Activated naive CD8-positive, alpha-beta T cell treated with anti-CD3 and anti-CD28 coated beads, Interleukin-2, amount 50 U/mL, for 24 hours (primary cell): ENCODE results near the gene GRB10.

Experiments
- ATAC-seq: fragments of 150-1000 bp; cut with Tn5 transposase; one replicate; pipeline ENCODE4 v1.10.0; 2021
- DNase-seq: peaks from one replicate; pipeline ENCODE4 v3.0.0; 2021
- H3K27ac Mint-ChIP-seq: one replicate; pipeline ENCODE4 v1.8.0; 2021; ENCODE audit warnings: mild to moderate bottlenecking, mixed read lengths
- H3K27me3 Mint-ChIP-seq: one replicate; pipeline ENCODE4 v1.8.0; 2021; ENCODE audit warnings: mixed read lengths
- H3K36me3 Mint-ChIP-seq: one replicate; pipeline ENCODE4 v1.8.0; 2021; ENCODE audit warnings: low read depth, mixed read lengths
- H3K4me1 Mint-ChIP-seq: one replicate; pipeline ENCODE4 v1.8.0; 2021; ENCODE audit warnings: mixed read lengths
- H3K4me3 Mint-ChIP-seq: one replicate; pipeline ENCODE4 v1.8.0; 2021; ENCODE audit warnings: mild to moderate bottlenecking, moderate library complexity, mixed read lengths
- H3K9me3 Mint-ChIP-seq: one replicate; pipeline ENCODE4 v1.8.0; 2021; ENCODE audit warnings: mixed read lengths

The GRB10 gene

DNA sequence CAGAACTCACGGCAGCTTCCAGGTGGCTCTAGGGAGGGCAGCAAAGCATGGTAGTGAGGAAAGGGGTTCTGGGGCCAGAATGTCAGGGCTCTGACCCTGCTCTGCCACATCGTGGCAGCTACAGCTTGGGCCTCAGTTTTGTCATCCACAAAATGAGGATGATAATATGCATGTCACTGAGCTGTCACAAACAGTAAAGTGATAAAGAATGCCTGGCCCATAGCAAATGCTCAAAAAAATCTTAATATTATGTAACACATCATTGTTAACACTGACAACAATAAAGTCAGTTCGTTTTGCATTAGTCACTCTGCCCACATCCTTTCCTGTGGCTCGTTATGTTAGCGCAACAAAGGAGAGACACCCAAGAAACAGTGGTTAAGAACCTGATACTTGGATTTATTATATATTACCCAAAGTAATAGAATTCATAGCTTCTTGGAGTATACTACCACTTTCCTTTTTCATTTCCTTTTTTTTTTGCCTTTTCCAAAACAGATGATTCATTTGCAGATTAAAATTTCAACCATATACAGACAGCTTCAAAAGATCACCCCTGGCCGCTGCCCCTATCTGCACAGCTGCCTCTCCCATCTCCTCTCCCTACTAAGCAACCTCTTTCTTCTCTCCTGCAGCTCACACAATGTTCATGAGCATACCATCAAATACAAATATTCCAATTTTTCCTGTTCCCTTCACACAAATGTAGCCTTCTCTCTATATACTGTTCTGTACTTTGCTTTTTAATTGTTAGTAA lies 172.0 kb downstream of the GRB10 start:
- H3K27ac Mint-ChIP-seq = peak overlapping the region; percentile 7
- H3K4me3 Mint-ChIP-seq = no peak overlapping the region
- ATAC-seq = peak; percentile 64
- H3K9me3 Mint-ChIP-seq = peaks cover 5% of the 10 kb centered on the region
- H3K27me3 Mint-ChIP-seq = no peaks in the 10 kb centered on the region
- H3K4me1 Mint-ChIP-seq = peaks cover 26% of the 10 kb centered on the region
- DNase-seq = peak; percentile 36
- H3K36me3 Mint-ChIP-seq = no peaks in the 10 kb centered on the region

GRCh38 chr7:50608196-50608906 lies 174.3 kb downstream of the GRB10 start:
- H3K27ac Mint-ChIP-seq = no peak overlapping the region
- peaks cover 5% of the 10 kb centered on the region for H3K9me3 Mint-ChIP-seq
- no peaks in the 10 kb centered on the region for H3K36me3 Mint-ChIP-seq
- peaks cover 26% of the 10 kb centered on the region for H3K4me1 Mint-ChIP-seq
- H3K4me3 Mint-ChIP-seq = no peak overlapping the region
- no peaks in the 10 kb centered on the region for H3K27me3 Mint-ChIP-seq
- ATAC-seq = peak; percentile 55
- no peak for DNase-seq

DNA sequence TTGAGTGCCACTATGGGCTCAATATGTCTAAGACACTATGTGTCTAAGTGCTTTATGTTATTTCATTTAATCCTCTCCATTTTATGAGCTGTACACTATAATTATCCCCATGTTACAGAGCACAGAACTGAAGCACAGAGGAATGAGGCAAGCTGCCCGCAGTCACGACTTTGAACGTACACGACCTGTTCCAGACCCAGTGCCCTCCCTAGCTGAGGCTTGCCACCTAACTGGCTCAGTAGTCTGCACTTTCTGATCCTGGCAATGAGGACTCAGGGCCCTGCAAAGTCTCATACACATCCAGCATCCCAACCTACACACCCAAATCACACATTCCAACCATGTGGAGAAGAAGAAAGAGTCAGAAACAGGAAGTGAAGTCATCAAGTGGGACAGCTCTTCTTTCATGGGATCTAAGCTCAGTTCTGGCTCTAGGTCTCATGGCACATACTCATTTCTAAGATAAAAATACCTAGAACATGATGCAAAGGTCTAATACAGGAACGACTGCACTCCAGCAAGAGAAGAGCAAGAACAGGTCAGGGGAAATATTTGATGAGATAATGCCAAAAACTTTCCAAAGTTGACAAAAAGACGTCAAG lies 175.1 kb downstream of the GRB10 start:
- Mint-ChIP-seq H3K27me3 (no peaks in the 10 kb centered on the region), H3K4me3 (no peak overlapping the region), H3K27ac (no peak overlapping the region), H3K9me3 (peaks cover 5% of the 10 kb centered on the region), H3K36me3 (no peaks in the 10 kb centered on the region), H3K4me1 (peaks cover 26% of the 10 kb centered on the region)
- no peak for ATAC-seq
- DNase-seq = no peak

DNA sequence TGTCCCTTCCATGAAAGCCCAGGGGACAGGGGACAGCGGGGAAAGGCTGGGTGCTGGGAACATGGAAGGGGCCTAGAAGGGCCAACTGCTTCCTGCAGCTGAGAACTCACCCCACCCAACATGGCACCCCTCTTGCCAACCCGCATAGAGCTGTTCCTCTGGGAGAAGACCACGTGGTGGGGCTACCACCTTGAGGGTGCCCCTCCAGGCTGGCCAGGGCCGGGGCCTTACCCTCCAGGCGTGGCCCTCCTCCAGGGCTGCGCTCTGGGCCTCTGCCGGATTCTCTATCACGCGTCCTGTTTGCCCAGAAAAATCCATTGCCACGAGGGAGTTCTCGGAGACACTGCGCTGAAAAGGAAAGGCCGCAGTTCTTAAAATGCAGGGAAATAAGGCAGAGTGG lies 177.6 kb downstream of the GRB10 start:
- no peak overlapping the region for H3K27ac Mint-ChIP-seq
- peaks cover 5% of the 10 kb centered on the region for H3K9me3 Mint-ChIP-seq
- peaks cover 13% of the 10 kb centered on the region for H3K4me1 Mint-ChIP-seq
- no peaks in the 10 kb centered on the region for H3K36me3 Mint-ChIP-seq
- DNase-seq (no peak), ATAC-seq (peak; percentile 20)
- H3K4me3 Mint-ChIP-seq = no peak overlapping the region
- no peaks in the 10 kb centered on the region for H3K27me3 Mint-ChIP-seq

- Mint-ChIP-seq H3K4me1 (peaks cover 8% of the 10 kb centered on the region), H3K27ac (no peak overlapping the region), H3K27me3 (no peaks in the 10 kb centered on the region), H3K36me3 (no peaks in the 10 kb centered on the region), H3K4me3 (no peak overlapping the region), H3K9me3 (peaks cover 5% of the 10 kb centered on the region)
- DNase-seq (no peak), ATAC-seq (no peak)
Measured at GRCh38 chr7:50603287-50603686, 179.4 kb downstream of the GRB10 start.

- H3K9me3 Mint-ChIP-seq = no peaks in the 10 kb centered on the region
- H3K27ac Mint-ChIP-seq = no peak overlapping the region
- H3K4me3 Mint-ChIP-seq = no peak overlapping the region
- H3K27me3 Mint-ChIP-seq = no peaks in the 10 kb centered on the region
- H3K4me1 Mint-ChIP-seq = peaks cover 8% of the 10 kb centered on the region
- DNase-seq = no peak
- H3K36me3 Mint-ChIP-seq = no peaks in the 10 kb centered on the region
- ATAC-seq = no peak
Measured at GRCh38 chr7:50599385-50599784, 183.3 kb downstream of the GRB10 start.

GRCh38 chr7:50598460-50599343 lies 184.0 kb downstream of the GRB10 start:
- Mint-ChIP-seq H3K36me3 (no peaks in the 10 kb centered on the region), H3K27me3 (no peaks in the 10 kb centered on the region), H3K4me1 (peaks cover 8% of the 10 kb centered on the region), H3K9me3 (no peaks in the 10 kb centered on the region), H3K27ac (no peak overlapping the region), H3K4me3 (no peak overlapping the region)
- no peak for ATAC-seq
- no peak for DNase-seq

- DNase-seq = no peak
- no peak for ATAC-seq
Measured at GRCh38 chr7:50596484-50596883, 186.2 kb downstream of the GRB10 start.

DNA sequence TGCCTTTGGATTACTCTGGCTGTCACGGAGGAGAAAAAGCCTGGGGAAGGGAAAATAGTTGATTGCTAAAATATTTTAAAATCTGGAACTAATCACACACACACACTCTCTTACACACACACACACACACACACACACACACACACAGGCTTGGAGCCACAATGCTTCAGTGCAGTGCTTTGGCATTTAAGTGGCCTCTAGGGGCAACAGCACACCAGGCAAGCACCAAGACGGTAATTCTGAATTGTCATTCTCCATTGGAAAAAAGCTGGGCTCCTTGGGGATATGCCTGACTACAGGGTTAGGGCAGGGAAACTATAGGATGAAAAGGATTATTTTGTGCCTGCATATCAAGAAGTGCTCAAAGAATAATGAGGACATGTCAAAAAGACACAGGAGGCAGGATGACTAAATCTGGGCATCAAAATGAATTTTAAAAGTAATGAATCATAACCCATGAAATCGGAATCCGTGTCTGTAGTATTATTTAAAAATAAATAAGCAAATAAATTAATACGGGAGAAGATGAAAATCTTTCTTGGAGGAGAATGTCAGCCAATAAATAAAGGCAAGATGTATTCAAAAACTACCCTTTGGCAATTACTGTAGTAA lies 187.1 kb downstream of the GRB10 start:
- H3K4me1 Mint-ChIP-seq = peaks cover 8% of the 10 kb centered on the region
- H3K27ac Mint-ChIP-seq = no peak overlapping the region
- peaks cover 4% of the 10 kb centered on the region for H3K27me3 Mint-ChIP-seq
- H3K4me3 Mint-ChIP-seq = no peak overlapping the region
- no peaks in the 10 kb centered on the region for H3K9me3 Mint-ChIP-seq
- ATAC-seq (no peak), DNase-seq (no peak)
- no peaks in the 10 kb centered on the region for H3K36me3 Mint-ChIP-seq

More at GRCh38 chr7:50596484-50596883, 186.2 kb downstream of the GRB10 start:
- H3K36me3 Mint-ChIP-seq = no peaks in the 10 kb centered on the region
- peaks cover 8% of the 10 kb centered on the region for H3K4me1 Mint-ChIP-seq
- H3K27ac Mint-ChIP-seq = no peak overlapping the region
- peaks cover 3% of the 10 kb centered on the region for H3K27me3 Mint-ChIP-seq
- no peaks in the 10 kb centered on the region for H3K9me3 Mint-ChIP-seq
- H3K4me3 Mint-ChIP-seq = no peak overlapping the region

DNA sequence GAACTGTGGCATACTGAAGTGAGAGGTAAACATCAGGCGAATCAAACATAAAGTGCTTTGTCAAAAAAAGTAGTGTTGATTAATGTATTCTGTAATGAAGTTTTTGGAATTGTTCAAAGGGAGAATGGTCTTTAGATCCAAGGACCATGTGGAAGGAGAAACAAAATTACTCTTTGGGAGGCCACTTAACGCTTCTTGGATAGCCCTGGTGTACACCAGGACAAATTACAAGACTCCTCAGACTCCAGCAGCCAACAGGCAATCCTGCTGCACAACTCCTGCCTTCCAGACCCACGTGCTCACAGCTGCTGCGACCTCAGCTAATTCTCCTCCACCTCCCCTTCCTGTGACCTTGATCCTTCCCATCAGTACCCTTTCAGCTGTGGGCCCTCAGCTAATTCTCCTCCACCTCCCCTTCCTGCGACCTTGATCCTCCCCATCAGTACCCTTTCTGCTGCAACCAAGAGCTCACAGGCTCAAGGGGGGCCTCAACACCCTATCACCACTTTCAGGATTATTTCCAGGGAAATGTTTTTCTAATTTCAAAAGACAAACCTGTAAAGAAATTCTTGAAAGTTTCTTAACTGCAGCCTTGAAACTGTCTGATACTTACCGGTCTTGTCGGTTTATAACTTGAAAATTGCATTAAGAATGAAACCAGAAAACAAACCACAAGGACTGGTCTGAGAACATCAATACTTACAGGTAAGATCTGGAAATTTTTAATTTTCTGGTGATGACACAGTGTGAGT lies 187.8 kb downstream of the GRB10 start:
- no peak for DNase-seq
- H3K9me3 Mint-ChIP-seq = no peaks in the 10 kb centered on the region
- H3K27me3 Mint-ChIP-seq = peaks cover 4% of the 10 kb centered on the region
- H3K36me3 Mint-ChIP-seq = no peaks in the 10 kb centered on the region
- H3K4me1 Mint-ChIP-seq = peaks cover 8% of the 10 kb centered on the region
- H3K4me3 Mint-ChIP-seq = no peak overlapping the region
- peak; percentile 60 for ATAC-seq
- no peak overlapping the region for H3K27ac Mint-ChIP-seq

- DNase-seq (no peak), ATAC-seq (no peak)
- Mint-ChIP-seq H3K27ac (no peak overlapping the region), H3K36me3 (no peaks in the 10 kb centered on the region), H3K4me1 (peaks cover 8% of the 10 kb centered on the region), H3K9me3 (no peaks in the 10 kb centered on the region), H3K27me3 (peaks cover 4% of the 10 kb centered on the region), H3K4me3 (no peak overlapping the region)
Measured at GRCh38 chr7:50594136-50594535, 188.6 kb downstream of the GRB10 start.

DNA sequence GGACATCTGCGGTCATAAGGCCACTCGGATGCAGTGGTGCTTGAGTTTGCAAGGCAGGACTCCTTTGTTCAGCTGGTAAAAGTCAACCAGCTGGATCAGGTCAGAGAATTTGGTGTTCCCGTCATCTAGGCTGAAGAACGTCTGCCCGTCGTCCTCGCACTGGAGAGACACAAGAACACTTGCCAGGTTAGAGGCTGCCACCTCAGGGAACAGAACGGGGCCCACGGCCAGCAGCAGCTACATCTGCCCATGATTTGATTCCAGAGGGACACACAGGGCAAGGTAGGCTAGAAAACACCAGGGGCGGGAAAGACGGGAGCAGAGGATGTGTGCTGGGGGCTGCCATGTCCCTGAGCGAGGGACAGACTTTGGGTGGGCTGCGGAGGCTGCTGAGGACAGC lies 189.8 kb downstream of the GRB10 start:
- Mint-ChIP-seq H3K9me3 (no peaks in the 10 kb centered on the region), H3K27ac (no peak overlapping the region), H3K4me3 (no peak overlapping the region), H3K27me3 (peaks cover 4% of the 10 kb centered on the region), H3K36me3 (no peaks in the 10 kb centered on the region), H3K4me1 (peaks cover 8% of the 10 kb centered on the region)
- DNase-seq (no peak), ATAC-seq (no peak)
